ENCODE results near the gene GUSB.
"Not testable (repeated sequence)": the region's sequence is repeated elsewhere in the genome, so short reads cannot be mapped to it uniquely, and the experiment has no call there.

GUSB gene

GRCh38 chr7:65981965-65982792 lies at the start of gene GUSB:
Gene GUSB (minus strand): TSS chr7:65982213. CDS start chr7:65982183, 30 bp downstream.
- DNase-seq (ENCODE audit: low read depth in 2 of 2), result peak; percentile 87 to 88

- DNase-seq (ENCODE audit: low read depth in 2 of 2), result not testable (repeated sequence)
These were observed 46.3 kb upstream of the GUSB start for GRCh38 chr7:66028342-66028741.

- no peak for DNase-seq (ENCODE audit: low read depth in 2 of 2)
These were observed 34.1 kb upstream of the GUSB start for GRCh38 chr7:66016131-66016461.

GRCh38 chr7:66015440-66016130 lies 33.6 kb upstream of the GUSB start:
- no peak for DNase-seq (ENCODE audit: low read depth in 2 of 2)

GRCh38 chr7:66013938-66014337 lies 31.9 kb upstream of the GUSB start:
- DNase-seq (ENCODE audit: low read depth in 2 of 2), result no peak

- no peak for DNase-seq (ENCODE audit: low read depth in 2 of 2)
These were observed 25.2 kb upstream of the GUSB start for GRCh38 chr7:66007232-66007631.

GRCh38 chr7:66005115-66005671 lies 23.2 kb upstream of the GUSB start:
- DNase-seq (ENCODE audit: low read depth in 2 of 2), result not testable (repeated sequence)

- DNase-seq (ENCODE audit: low read depth in 2 of 2), result not testable (repeated sequence)
These were observed 18.9 kb upstream of the GUSB start for GRCh38 chr7:66000823-66001417.

- not testable (repeated sequence) for DNase-seq (ENCODE audit: low read depth in 2 of 2)
These were observed 13.0 kb upstream of the GUSB start for GRCh38 chr7:65994984-65995383.

GRCh38 chr7:65992526-65992925 lies 10.5 kb upstream of the GUSB start:
- no peak for DNase-seq (ENCODE audit: low read depth in 2 of 2)

- not testable (repeated sequence) for DNase-seq (ENCODE audit: low read depth in 2 of 2)
These were observed 9.8 kb upstream of the GUSB start for GRCh38 chr7:65991829-65992228.

- DNase-seq (ENCODE audit: low read depth in 2 of 2), result no peak
These were observed 7.7 kb upstream of the GUSB start for GRCh38 chr7:65989694-65990080.

GRCh38 chr7:65988503-65988902 lies 6.5 kb upstream of the GUSB start:
- DNase-seq (ENCODE audit: low read depth in 2 of 2), result not testable (repeated sequence)

GRCh38 chr7:65988084-65988483 lies 6.1 kb upstream of the GUSB start:
- DNase-seq (ENCODE audit: low read depth in 2 of 2), result no peak

GRCh38 chr7:65983965-65984658 lies 2.1 kb upstream of the GUSB start:
- no peak for DNase-seq (ENCODE audit: low read depth in 2 of 2)

- peak; percentile 30 to 31 for DNase-seq (ENCODE audit: low read depth in 2 of 2)
These were observed 1.3 kb downstream of the GUSB start for GRCh38 chr7:65980478-65981250.

- no peak for DNase-seq (ENCODE audit: low read depth in 2 of 2)
These were observed 2.2 kb downstream of the GUSB start for GRCh38 chr7:65979583-65980477.

- no peak for DNase-seq (ENCODE audit: low read depth in 2 of 2)
These were observed 3.0 kb downstream of the GUSB start for GRCh38 chr7:65978891-65979582.

GRCh38 chr7:65976659-65977196 lies 5.3 kb downstream of the GUSB start:
- no peak for DNase-seq (ENCODE audit: low read depth in 2 of 2)

Measured in stimulated activated CD4-positive, alpha-beta T cell treated with anti-CD3 and anti-CD28 coated beads, Interleukin-15, amount 100 ng/mL, for 48 hours (primary cell).